HUES6 (cell line): ENCODE data around the gene CENPC.
A peak's percentile ranks its signal among the peaks of the same experiment; 100 is the strongest.

Experiments used
- H3K27ac ChIP-seq: 2 replicates; pipeline ENCODE4 v1.7.0; 2013; ENCODE audit warnings: low read depth, mild to moderate bottlenecking, low read length, inconsistent platforms
- H3K27me3 ChIP-seq: 2 replicates; pipeline ENCODE4 v1.6.1; 2013; ENCODE audit warnings: low read length; ENCODE audit not compliant: control insufficient read depth, insufficient read depth
- H3K36me3 ChIP-seq: 2 replicates; pipeline ENCODE4 v1.6.1; 2013; ENCODE audit warnings: low read length; ENCODE audit not compliant: control insufficient read depth, insufficient read depth
- H3K4me1 ChIP-seq: 2 replicates; pipeline ENCODE4 v1.6.1; 2013; ENCODE audit warnings: low read length; ENCODE audit not compliant: control insufficient read depth, insufficient read depth
- H3K4me3 ChIP-seq: 2 replicates; pipeline ENCODE4 v1.5.1; 2013; ENCODE audit warnings: low read depth, low read length
- H3K9ac ChIP-seq: one replicate; pipeline ENCODE4 v1.6.1; 2013; ENCODE audit warnings: mild to moderate bottlenecking, low read length
- H3K9me3 ChIP-seq: 2 replicates; pipeline ENCODE4 v1.6.1; 2013; ENCODE audit warnings: low read depth, low read length; ENCODE audit not compliant: control insufficient read depth, insufficient read depth

CENPC gene

GRCh38 chr4:67575232-67576058 lies 30.1 kb upstream of the CENPC start:
- H3K27ac ChIP-seq: peak overlapping the region; percentile 50; the same call in 1 of the 2 replicates
- H3K4me3 ChIP-seq: no peak overlapping the region
- H3K9ac ChIP-seq: no peak overlapping the region
- H3K36me3 ChIP-seq: no peaks in the 10 kb centered on the region
- H3K27me3 ChIP-seq: no peaks in the 10 kb centered on the region
- no peaks in the 10 kb centered on the region for H3K9me3 ChIP-seq
- H3K4me1 ChIP-seq: peaks cover 7% of the 10 kb centered on the region; the same call in 1 of the 2 replicates

GRCh38 chr4:67573193-67573592 lies 27.9 kb upstream of the CENPC start:
- H3K9ac ChIP-seq: no peak overlapping the region
- H3K4me3 ChIP-seq: no peak overlapping the region
- no peaks in the 10 kb centered on the region for H3K9me3 ChIP-seq
- no peaks in the 10 kb centered on the region for H3K36me3 ChIP-seq
- peaks cover 7% of the 10 kb centered on the region; the same call in 1 of the 2 replicates for H3K4me1 ChIP-seq
- no peaks in the 10 kb centered on the region for H3K27me3 ChIP-seq
- H3K27ac ChIP-seq: no peak overlapping the region

- no peak overlapping the region for H3K9ac ChIP-seq
- no peak overlapping the region for H3K4me3 ChIP-seq
- H3K36me3 ChIP-seq: no peaks in the 10 kb centered on the region
- no peaks in the 10 kb centered on the region for H3K27me3 ChIP-seq
- no peak overlapping the region for H3K27ac ChIP-seq
- H3K9me3 ChIP-seq: no peaks in the 10 kb centered on the region
- H3K4me1 ChIP-seq: peaks cover 7% of the 10 kb centered on the region; the same call in 1 of the 2 replicates
These were observed 26.7 kb upstream of the CENPC start for GRCh38 chr4:67571975-67572374.

GRCh38 chr4:67570537-67570936 lies 25.2 kb upstream of the CENPC start:
- Histone ChIP-seq H3K4me1 (peaks cover 4% of the 10 kb centered on the region; the same call in 1 of the 2 replicates), H3K9ac (no peak overlapping the region), H3K27me3 (no peaks in the 10 kb centered on the region), H3K27ac (no peak overlapping the region), H3K4me3 (no peak overlapping the region), H3K36me3 (no peaks in the 10 kb centered on the region), H3K9me3 (no peaks in the 10 kb centered on the region)

GRCh38 chr4:67568820-67569219 lies 23.5 kb upstream of the CENPC start:
- Histone ChIP-seq H3K36me3 (no peaks in the 10 kb centered on the region), H3K4me1 (no peaks in the 10 kb centered on the region), H3K27ac (no peak overlapping the region), H3K4me3 (no peak overlapping the region), H3K27me3 (no peaks in the 10 kb centered on the region), H3K9ac (no peak overlapping the region), H3K9me3 (no peaks in the 10 kb centered on the region)

- Histone ChIP-seq H3K36me3 (no peaks in the 10 kb centered on the region), H3K27ac (no peak overlapping the region), H3K9me3 (no peaks in the 10 kb centered on the region), H3K9ac (no peak overlapping the region), H3K4me3 (no peak overlapping the region), H3K27me3 (no peaks in the 10 kb centered on the region), H3K4me1 (no peaks in the 10 kb centered on the region)
These were observed 21.0 kb upstream of the CENPC start for GRCh38 chr4:67566335-67566734.

GRCh38 chr4:67565284-67565683 lies 20.0 kb upstream of the CENPC start:
- H3K9me3 ChIP-seq: no peaks in the 10 kb centered on the region
- no peak overlapping the region for H3K4me3 ChIP-seq
- H3K4me1 ChIP-seq: no peaks in the 10 kb centered on the region
- H3K9ac ChIP-seq: no peak overlapping the region
- H3K27ac ChIP-seq: no peak overlapping the region
- no peaks in the 10 kb centered on the region for H3K36me3 ChIP-seq
- H3K27me3 ChIP-seq: no peaks in the 10 kb centered on the region

GRCh38 chr4:67558493-67558892 lies 13.2 kb upstream of the CENPC start, which contains the start of gene STAP1:
TSS of gene STAP1 (plus strand) at chr4:67558727. CDS start at chr4:67558810, 83 bp downstream.
- H3K27me3 ChIP-seq: no peaks in the 10 kb centered on the region
- no peaks in the 10 kb centered on the region for H3K36me3 ChIP-seq
- H3K4me1 ChIP-seq: no peaks in the 10 kb centered on the region
- no peak within 1 kb of the TSS for H3K4me3 ChIP-seq
- H3K9ac ChIP-seq: no peak within 1 kb of the TSS
- H3K27ac ChIP-seq: no peak within 1 kb of the TSS
- no peaks in the 10 kb centered on the region for H3K9me3 ChIP-seq

GRCh38 chr4:67556436-67556835 lies 11.1 kb upstream of the CENPC start:
- H3K27me3 ChIP-seq: no peaks in the 10 kb centered on the region
- no peaks in the 10 kb centered on the region for H3K36me3 ChIP-seq
- no peak overlapping the region for H3K27ac ChIP-seq
- H3K9me3 ChIP-seq: no peaks in the 10 kb centered on the region
- H3K4me3 ChIP-seq: no peak overlapping the region
- H3K4me1 ChIP-seq: no peaks in the 10 kb centered on the region
- H3K9ac ChIP-seq: no peak overlapping the region

GRCh38 chr4:67555447-67555846 lies 10.1 kb upstream of the CENPC start:
- Histone ChIP-seq H3K4me1 (no peaks in the 10 kb centered on the region), H3K9ac (no peak overlapping the region), H3K9me3 (no peaks in the 10 kb centered on the region), H3K27ac (no peak overlapping the region), H3K36me3 (no peaks in the 10 kb centered on the region), H3K27me3 (no peaks in the 10 kb centered on the region), H3K4me3 (no peak overlapping the region)

- H3K9ac ChIP-seq: no peak overlapping the region
- H3K36me3 ChIP-seq: no peaks in the 10 kb centered on the region
- no peak overlapping the region for H3K27ac ChIP-seq
- no peaks in the 10 kb centered on the region for H3K27me3 ChIP-seq
- no peak overlapping the region for H3K4me3 ChIP-seq
- no peaks in the 10 kb centered on the region for H3K4me1 ChIP-seq
- no peaks in the 10 kb centered on the region for H3K9me3 ChIP-seq
These were observed 8.8 kb upstream of the CENPC start for GRCh38 chr4:67554096-67554495.
